Measurements from ENCODE around the gene ZNF165. TPM values are rescaled to one million over a fixed set of nuclear protein-coding genes. Genes with fewer than 3 reads are reported as not detected.

ZNF165 gene
- polyA plus RNA-seq, 1 experiment, result 0.15 TPM

- ChIA-PET POLR2A (interaction anchor here (1.6 kb wide), 1 partner anchor 16 kb away, joined by 14 read pairs; the partner anchor contains the start of gene ZKSCAN8), CTCF (interaction anchor here (0.6 to 1.4 kb wide), 3 partner anchors 207 to 258 kb away, joined by 3 read pairs; no protein-coding TSS in a partner anchor)
- H3K27ac ChIP-seq (ENCODE audit: low read depth, low read length), result no peak overlapping the region
- no peak for TF ChIP-seq CTCF (IDR thresholded peaks at IDR 0.05; ENCODE audit: low read depth, low read length)
- DNase-seq (ENCODE audit: low read depth, low spot score), result no peak
- H3K27me3 ChIP-seq (ENCODE audit: control insufficient read depth, insufficient read depth, low read length), result no peaks in the 10 kb centered on the region
- no peaks in the 10 kb centered on the region for H3K9me3 ChIP-seq (ENCODE audit: control insufficient read depth, insufficient read depth, low read length)
- H3K4me3 ChIP-seq (ENCODE audit: low read depth, low read length), result no peak overlapping the region
These were observed 45.0 kb downstream of the ZNF165 start for GRCh38 chr6:28125401-28125800.

- Histone ChIP-seq H3K4me3 (ENCODE audit: low read depth, low read length) (no peak overlapping the region), H3K27me3 (ENCODE audit: control insufficient read depth, insufficient read depth, low read length) (no peaks in the 10 kb centered on the region), H3K9me3 (ENCODE audit: control insufficient read depth, insufficient read depth, low read length) (no peaks in the 10 kb centered on the region; the same call in 1 of the 2 replicates), H3K27ac (ENCODE audit: low read depth, low read length) (no peak overlapping the region)
- DNase-seq (ENCODE audit: low read depth, low spot score), result no peak
- ChIA-PET POLR2A (no interaction called here), CTCF (interaction anchor here (2.1 kb wide), 1 partner anchor 222 kb away, joined by 8 read pairs; no protein-coding TSS in a partner anchor)
- TF ChIP-seq CTCF (IDR thresholded peaks at IDR 0.05; ENCODE audit: low read depth, low read length), result peak; percentile 53
These were observed 53.6 kb downstream of the ZNF165 start for GRCh38 chr6:28134015-28134414.

- DNase-seq (ENCODE audit: low read depth, low spot score), result no peak
- ChIA-PET POLR2A (no interaction called here), CTCF (interaction anchor here (0.7 to 2.1 kb wide), 2 partner anchors 123 to 221 kb away, joined by 7 to 8 read pairs; no protein-coding TSS in a partner anchor)
- Histone ChIP-seq H3K9me3 (ENCODE audit: control insufficient read depth, insufficient read depth, low read length) (no peaks in the 10 kb centered on the region; the same call in 1 of the 2 replicates), H3K4me3 (ENCODE audit: low read depth, low read length) (no peak overlapping the region), H3K27me3 (ENCODE audit: control insufficient read depth, insufficient read depth, low read length) (no peaks in the 10 kb centered on the region), H3K27ac (ENCODE audit: low read depth, low read length) (no peak overlapping the region)
- no peak for TF ChIP-seq CTCF (IDR thresholded peaks at IDR 0.05; ENCODE audit: low read depth, low read length)
These were observed 54.3 kb downstream of the ZNF165 start for GRCh38 chr6:28134716-28135115.

GRCh38 chr6:28135393-28135792, 55.0 kb downstream of the ZNF165 start:
- TF ChIP-seq CTCF (IDR thresholded peaks at IDR 0.05; ENCODE audit: low read depth, low read length), result no peak
- ChIA-PET CTCF (no interaction called here), POLR2A (no interaction called here)
- Histone ChIP-seq H3K9me3 (ENCODE audit: control insufficient read depth, insufficient read depth, low read length) (no peaks in the 10 kb centered on the region; the same call in 1 of the 2 replicates), H3K27ac (ENCODE audit: low read depth, low read length) (no peak overlapping the region), H3K27me3 (ENCODE audit: control insufficient read depth, insufficient read depth, low read length) (no peaks in the 10 kb centered on the region), H3K4me3 (ENCODE audit: low read depth, low read length) (peak overlapping the region; percentile 86)
- DNase-seq (ENCODE audit: low read depth, low spot score), result no peak

GRCh38 chr6:28136585-28137504, 56.5 kb downstream of the ZNF165 start:
- H3K27me3 ChIP-seq (ENCODE audit: control insufficient read depth, insufficient read depth, low read length), result no peaks in the 10 kb centered on the region
- CTCF ChIA-PET, result interaction anchor here (0.6 to 1.0 kb wide), 3 partner anchors 33 to 297 kb away, joined by 4 to 6 read pairs (median 5); no protein-coding TSS in a partner anchor
- TF ChIP-seq CTCF (IDR thresholded peaks at IDR 0.05; ENCODE audit: low read depth, low read length), result no peak
- H3K27ac ChIP-seq (ENCODE audit: low read depth, low read length), result peak overlapping the region; percentile 87
- no peaks in the 10 kb centered on the region; the same call in 1 of the 2 replicates for H3K9me3 ChIP-seq (ENCODE audit: control insufficient read depth, insufficient read depth, low read length)
- peak overlapping the region; percentile 86 for H3K4me3 ChIP-seq (ENCODE audit: low read depth, low read length)
- peak; percentile 94 for DNase-seq (ENCODE audit: low read depth, low spot score)
- POLR2A ChIA-PET, result interaction anchor here (0.6 to 1.5 kb wide), 4 partner anchors 32 to 219 kb away, joined by 3 to 8 read pairs (median 4); no protein-coding TSS in a partner anchor
